DND-41 (cell line): Measurements from ENCODE around the gene ARHGAP18.

Experiments
- CTCF ChIP-seq: IDR thresholded peaks from 2 replicates; pipeline ENCODE4 v1.5.1; 2012; ENCODE audit warnings: borderline replicate concordance, low read length, moderate library complexity, mild to moderate bottlenecking; ENCODE audit not compliant: poor library complexity, severe bottlenecking; ENCODE audit errors: extremely low read depth
- EZH2 ChIP-seq: IDR thresholded peaks from 3 replicates; pipeline ENCODE4 v1.6.1; 2012; ENCODE audit warnings: borderline replicate concordance, low read depth, mild to moderate bottlenecking, moderate library complexity, low read length, inconsistent platforms; ENCODE audit not compliant: severe bottlenecking

- no peak for TF ChIP-seq EZH2
- no peak for TF ChIP-seq CTCF
These were observed 95.0 kb downstream of the ARHGAP18 start for GRCh38 chr6:129615020-129615419.
